NCI-H1105 (cell line): ENCODE data around the gene BCR.

Source experiments
- DNase-seq: peaks from one replicate; lab custom pipeline; 2025; lab: John Stamatoyannopoulos, UW

Gene BCR

DNA sequence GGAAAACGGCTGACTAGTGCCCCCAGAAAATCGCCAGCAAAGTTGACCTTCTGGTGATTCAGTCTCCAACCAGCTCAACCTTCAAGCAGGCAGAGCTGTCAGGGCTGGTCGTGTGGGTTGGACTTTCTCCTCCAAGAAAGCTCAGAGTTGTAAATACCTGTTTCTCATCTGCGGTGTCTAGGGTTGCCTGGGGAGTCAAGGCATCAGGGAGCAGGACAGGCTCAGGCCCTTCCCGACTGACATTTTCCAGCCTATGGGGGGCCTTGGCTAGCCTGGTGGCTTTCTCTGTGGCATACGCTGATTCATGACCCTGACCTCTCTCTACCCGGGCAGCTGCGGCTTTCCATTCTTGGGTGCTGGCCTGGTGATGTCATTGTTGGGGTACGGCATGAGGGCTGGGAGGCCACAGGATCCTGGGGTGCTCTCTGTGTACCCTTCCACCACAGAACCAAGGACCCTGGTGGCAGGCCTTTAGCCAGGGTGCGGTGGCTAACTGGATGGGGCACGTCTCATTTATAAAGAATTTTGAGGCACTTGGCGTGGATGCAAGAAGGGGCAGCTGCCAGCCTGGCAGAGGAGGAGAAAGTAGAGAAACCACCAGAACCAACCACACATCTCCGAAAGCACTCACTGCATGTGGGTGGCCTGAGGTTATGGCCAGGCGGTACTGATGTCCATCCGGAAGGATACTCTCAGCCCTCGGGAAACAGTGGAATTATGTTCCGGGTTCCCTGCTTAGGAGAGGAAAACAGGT is 64.9 kb downstream of the BCR start:
- DNase-seq = no peak

DNA sequence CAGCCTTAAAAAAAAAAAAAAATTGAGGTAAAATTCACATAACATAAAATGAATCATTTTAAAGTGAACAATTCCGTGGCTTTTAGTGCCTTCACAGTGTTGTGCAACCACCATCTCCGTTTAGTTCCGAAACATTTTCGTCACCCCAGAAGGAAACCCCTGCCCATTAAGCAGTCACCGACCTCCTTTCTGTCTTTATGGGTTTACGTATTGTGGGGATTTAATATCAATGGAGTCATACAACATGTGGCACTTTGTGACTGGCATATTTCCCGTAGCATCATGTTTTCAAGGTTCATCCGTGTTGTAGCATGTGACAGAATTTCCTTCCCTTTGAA is 65.5 kb downstream of the BCR start:
- DNase-seq = no peak

DNA sequence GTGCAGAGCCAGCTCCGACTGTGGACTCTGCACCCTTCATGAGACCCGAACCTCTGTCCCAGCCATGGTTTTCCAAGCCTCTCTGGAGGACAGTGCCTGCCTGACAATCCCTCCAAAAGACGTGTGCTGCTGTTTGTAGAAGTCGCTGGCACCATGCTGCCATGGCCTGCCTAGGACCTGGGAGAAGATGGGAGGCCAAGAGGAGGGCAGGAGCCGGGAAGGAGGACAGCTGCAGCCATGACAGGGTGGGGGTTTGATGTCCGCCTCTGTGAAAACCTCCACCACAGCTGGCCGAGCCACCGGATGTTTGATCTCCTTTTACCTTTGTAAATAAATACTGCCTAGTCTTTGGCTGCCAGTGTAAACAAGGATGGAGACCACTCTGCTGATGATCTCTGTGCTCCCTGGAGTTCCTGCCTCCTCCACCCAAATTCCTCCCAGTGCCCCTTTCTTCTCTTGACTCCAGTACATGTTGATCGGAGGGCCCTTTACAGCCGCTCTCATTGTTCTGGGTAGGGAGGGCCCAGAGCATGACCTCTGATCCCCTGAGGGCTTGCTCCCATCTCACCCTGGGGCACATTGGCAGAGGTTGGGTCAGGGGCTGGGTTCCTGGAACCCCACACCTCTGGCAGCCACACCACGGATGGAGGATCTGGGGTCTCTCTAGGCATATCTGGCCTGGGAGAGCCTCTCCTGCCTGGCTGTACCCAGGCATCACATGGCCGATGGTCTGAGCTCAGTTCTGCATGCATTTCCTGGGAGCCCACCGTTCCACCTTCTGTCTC is 66.9 kb downstream of the BCR start:
- no peak for DNase-seq

GRCh38 chr22:23248583-23248982 is 68.3 kb downstream of the BCR start:
- DNase-seq = no peak

DNA sequence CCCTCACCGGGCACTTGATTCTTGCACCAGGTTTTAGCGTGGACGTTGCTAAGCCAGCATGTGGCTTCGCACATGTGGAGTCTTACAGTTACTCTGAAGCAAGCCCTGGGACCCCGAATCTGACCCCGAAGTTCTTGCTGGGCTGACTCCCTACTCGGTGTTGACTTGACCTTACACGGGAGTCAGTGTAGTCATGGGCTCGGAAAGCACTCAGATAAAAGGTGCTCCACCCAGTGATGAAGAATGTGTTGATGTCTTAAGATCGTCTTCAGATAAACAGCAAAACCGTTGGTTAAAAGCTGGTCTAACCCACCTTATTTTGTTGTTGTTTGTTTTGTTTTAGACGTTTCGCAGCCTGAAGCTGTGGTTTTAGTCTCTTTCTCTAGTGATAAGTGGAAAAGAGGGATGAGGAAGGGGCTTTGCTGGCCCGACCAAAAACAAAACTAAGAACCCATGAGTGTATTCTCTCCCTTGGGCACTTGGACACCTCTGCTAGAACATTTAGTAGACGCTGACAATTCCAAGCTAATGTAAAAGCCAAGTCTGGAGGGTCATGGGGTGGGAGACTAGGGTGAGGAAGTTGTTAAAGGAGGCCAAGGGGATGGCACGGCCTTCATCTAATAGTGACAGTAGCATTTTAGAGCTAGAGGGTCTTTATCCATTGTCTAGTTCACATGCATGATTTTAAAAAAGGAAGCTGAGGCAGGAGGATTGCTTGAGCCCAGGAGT is 69.9 kb downstream of the BCR start:
- no peak for DNase-seq

DNA sequence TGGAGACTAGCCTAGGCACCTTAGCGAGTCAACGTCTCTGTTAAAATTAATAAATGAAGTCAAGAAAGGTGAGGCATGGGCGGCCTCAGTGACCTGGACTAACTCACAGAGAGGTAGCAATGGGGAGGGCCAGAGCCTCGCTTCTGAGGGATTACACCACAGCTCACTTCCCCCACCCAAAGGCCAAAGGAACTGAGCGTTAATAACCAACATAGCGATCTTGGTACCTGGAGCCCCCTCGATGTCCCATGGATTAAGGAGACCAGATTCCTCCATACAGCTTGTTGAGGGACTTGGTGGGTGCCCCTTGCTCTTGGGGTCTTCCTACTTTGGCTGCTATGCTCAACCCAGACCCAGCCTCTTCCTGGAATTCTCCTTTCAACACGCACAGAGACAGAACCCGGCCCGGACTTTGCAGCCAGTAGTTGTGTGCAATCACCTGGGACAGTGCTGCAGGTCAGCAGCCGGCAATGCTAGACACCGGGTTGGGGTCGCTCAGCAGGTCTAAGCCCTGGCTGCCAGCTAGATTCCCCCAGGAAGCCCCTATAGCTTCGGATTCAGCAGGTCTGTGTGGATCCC is 70.6 kb downstream of the BCR start:
- no peak for DNase-seq

DNA sequence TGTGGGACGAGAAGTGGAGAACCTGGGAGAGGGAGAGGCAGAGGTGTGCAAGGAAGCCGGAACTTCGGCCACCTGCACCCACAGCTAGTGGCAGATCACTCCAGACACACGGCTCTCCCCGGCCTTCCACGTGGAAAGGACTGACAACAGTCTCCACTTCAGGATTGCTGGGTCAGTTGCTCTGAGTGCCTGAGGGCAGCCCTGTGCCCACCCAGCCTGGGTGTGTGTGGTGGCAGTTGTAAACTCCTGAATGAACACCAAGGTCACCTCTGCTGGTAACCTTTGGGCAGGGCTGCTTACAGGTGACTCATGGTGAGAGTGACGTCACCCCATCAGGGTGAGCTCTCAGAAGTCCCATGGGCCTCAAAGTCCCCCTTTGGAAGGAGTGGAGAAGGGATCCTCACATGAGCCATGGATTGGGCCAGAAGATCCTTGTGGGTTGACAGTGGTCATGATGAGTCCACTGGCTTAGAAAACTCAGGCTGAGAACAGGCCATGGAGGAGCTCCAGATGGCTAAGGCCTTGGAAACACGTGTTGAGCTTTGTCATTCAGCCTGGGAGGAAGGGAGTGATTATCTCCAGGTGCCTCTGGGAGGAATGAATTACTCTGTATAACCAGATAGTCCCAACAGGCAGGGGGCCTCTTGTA is 71.3 kb downstream of the BCR start:
- DNase-seq = no peak

DNA sequence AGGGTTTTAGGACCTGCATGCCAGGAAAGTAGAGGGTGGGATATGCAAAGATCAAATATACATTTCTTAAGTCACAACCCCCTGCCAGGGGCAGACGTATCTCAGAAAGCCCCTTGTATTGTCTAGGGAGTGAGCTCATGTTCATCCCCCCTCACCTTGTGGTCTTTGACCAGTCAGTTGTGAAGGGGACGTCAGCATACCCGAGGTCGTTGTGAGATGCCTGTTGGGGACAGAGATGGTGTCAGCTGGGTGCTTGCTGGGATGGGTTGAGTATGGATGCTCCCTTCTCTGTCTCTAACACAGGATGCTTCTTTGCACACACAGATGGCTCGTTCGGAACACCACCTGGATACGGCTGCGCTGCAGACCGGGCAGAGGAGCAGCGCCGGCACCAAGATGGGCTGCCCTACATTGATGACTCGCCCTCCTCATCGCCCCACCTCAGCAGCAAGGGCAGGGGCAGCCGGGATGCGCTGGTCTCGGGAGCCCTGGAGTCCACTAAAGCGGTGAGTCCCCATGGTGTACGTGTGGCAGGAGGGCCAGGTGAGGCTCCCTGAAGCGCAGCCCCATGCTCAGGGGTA is 73.3 kb downstream of the BCR start:
- DNase-seq = no peak

DNA sequence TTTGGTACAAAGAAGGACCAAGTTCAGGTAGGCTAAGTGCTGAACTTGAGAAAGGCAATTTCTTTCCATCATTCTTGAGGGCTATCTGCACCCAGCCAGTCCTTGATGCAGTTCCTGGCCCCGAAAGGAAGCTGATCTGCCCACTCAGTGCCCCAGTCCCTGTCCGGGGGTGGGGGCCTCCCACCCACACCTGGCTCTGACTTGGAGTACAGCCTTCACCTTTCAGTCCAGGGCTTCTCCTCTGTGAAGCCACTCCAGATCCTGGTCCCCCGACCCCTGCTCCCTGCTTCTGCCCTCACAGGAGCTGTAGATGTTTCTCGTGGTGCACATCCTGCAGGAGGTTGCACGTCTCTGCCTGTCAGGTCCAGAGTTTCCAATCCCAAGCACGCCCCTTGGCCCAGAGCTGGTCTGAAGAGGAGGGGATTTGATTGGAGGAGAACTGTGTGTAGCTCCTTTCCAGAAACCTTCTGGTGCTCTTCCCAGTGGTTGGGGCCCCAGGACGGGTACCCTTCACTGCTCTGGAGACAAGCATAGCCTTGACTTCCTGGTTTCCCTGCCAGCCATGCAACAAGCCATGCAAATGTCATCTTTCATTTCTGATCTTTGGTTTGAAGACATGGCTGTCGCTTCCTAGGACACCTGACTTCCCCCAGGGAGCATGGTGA is 75.3 kb downstream of the BCR start:
- DNase-seq = no peak

GRCh38 chr22:23256171-23256932 is 76.0 kb downstream of the BCR start:
- no peak for DNase-seq

DNA sequence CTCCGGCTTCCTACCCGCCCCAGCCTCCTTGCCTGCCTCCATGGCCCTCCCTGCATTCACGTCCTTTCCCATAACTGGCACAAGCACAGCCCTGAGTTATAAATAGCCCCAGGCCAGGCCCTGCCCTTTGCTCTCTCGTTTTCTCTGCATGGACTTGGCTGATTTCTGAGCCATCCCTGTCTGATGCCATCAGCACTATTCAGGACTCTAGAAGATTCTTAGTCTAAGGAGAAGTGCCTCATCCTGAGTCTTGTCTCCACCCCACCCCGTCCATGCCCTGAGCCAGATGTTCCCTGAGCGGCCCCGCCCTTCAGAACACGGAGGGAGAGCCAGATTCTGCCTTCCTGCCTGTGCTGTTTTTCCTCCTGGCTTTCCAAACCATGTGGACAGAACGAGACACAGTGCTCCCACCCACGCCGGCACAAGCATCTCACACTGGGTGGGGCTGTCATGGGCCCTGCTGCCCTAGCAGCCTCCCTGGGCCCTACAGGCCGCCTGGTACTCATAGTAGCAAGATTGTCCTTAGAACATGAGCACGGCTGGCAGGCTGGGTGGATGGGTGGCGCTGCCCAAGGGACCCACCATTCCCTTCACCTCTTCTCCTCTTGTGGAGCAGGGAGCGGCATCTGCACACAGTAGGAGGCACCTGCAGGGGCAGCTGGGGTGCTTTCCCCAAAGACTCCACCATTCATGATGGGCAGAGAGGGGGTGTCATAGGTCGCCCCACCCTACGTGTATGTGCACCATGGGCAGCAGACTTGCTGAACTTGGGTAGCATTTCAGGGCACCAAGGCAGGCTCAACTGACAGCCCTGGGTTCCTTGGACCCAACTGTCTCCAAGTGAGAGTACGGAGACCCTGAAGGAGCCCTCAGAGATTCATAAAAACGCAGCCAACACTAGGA is 76.9 kb downstream of the BCR start:
- no peak for DNase-seq

DNA sequence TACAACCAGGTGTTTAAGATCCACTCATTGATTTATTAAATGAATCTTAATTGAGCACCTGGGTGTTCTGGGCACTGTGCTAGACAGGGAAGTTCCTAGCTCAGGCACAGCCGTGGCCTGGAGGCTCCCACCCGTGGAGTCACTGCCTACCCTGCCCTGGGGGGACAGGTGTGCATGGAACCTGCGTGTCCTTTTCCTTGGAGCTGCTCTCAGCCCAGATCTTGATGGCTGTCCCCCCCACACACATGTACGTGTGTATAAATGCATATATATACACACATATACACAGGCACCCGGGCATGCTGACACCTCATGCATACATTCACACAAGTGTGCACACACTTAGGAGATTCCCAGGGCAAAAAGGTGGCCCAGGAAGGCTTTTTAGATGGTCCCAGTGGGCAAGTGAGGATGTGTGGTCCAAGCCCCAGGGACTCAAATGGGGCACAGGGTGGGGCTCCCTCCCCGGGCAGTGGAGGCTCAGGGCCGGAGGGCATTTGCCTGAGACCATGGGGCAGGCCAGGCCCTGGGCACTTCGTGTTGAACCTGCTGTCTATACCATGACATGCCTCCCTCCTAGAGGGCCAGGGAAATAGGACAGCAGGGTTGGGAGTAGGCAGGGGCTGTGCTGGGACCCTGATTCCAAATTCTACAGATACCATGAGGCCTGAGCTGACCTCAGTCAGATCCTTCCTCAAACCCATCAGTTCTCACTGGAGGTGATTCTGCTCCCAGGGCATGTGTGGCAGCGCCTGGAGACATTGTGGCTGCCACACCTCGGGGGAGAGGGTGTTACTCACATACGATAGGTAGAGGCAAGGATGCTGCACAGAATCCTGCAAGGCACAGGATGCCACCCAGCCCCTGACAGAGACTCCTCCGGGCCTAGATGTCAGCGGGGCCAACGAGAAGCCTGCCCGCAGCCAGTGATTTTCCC is 77.8 kb downstream of the BCR start:
- DNase-seq = no peak

DNA sequence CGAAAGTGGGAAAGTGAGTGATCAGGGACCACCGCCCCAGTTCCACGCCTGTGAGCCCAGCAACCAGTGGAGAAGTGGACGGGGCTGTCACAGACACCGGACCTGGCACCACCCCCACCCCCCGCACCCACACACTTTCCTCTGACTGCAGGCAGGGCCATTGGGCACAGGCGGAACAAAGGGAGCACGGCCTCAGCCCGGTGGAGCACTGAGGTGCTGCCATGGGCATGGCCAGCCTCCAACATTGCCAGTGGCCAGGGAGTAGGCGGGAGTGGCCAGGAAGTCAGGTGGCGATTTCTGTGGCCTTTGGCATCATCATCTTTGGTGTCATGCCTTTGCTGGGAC is 78.5 kb downstream of the BCR start:
- no peak for DNase-seq

GRCh38 chr22:23259916-23260644 is 79.8 kb downstream of the BCR start:
- DNase-seq = no peak

GRCh38 chr22:23260645-23261581 is 80.6 kb downstream of the BCR start:
- DNase-seq = no peak

DNA sequence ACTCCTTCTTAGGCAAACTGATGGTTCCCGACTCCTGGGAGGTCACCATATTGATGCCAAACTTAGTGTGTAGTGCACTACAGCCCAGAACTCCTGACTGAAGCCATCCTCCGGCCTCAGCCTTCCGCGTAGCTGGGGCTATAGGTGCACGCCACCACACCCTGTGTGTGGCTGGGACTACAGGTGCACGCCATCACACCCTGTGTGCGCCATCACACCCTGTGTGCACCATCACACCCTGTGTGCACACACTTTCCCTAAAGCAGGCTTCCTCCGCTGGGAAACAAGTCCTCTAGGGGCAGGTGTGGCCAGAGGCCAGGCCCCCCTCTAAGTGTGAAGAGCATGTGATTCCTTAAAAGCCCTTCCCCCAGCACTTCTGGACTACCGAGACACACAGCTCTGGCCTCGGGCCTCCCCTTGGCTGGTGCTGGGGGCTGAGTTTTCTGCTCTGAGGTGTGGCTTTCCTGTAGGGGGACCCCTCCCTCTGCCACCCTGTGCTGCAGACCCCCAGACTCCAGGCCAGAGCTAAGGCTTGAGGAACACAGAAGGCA is 81.7 kb downstream of the BCR start:
- DNase-seq = no peak
